ENCODE results near the gene LUC7L3.

LUC7L3 gene

GRCh38 chr17:50719144-50719923, at the start of gene LUC7L3:
Gene LUC7L3 (plus strand): TSS chr17:50719603. CDS start chr17:50719733, 130 bp downstream.
- peak within 1 kb of the TSS; percentile 94 for H3K4me3 ChIP-seq (ENCODE audit: low read length)
- DNase-seq (ENCODE audit: low read depth), result peak; percentile 97
- TF ChIP-seq, protein P1, sequence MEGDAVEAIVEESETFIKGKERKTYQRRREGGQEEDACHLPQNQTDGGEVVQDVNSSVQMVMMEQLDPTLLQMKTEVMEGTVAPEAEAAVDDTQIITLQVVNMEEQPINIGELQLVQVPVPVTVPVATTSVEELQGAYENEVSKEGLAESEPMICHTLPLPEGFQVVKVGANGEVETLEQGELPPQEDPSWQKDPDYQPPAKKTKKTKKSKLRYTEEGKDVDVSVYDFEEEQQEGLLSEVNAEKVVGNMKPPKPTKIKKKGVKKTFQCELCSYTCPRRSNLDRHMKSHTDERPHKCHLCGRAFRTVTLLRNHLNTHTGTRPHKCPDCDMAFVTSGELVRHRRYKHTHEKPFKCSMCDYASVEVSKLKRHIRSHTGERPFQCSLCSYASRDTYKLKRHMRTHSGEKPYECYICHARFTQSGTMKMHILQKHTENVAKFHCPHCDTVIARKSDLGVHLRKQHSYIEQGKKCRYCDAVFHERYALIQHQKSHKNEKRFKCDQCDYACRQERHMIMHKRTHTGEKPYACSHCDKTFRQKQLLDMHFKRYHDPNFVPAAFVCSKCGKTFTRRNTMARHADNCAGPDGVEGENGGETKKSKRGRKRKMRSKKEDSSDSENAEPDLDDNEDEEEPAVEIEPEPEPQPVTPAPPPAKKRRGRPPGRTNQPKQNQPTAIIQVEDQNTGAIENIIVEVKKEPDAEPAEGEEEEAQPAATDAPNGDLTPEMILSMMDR (IDR thresholded peaks at IDR 0.05; ENCODE audit: insufficient read depth, low read depth, low read length, missing control alignments), result no peak

DNA sequence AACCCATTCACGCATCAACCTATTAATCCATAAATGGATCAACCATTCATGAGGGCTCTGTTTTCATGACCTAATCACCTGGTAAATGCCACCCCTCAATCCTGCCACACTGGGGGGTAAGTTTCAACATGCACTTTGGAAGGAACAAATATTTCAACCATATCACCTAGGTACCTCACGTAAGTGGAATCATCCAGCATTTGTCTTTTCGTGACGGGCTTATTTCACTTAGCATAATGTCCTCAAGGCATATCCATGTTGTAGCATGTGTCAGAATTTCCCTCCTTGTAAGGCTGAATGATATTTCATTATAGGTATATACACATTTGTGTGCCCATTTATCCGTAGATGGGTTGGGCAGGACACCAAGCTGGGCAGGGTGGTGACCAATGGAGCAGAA, 47.3 kb upstream of the LUC7L3 start:
- TF ChIP-seq, protein P1 (IDR thresholded peaks at IDR 0.05; ENCODE audit: insufficient read depth, low read depth, low read length, missing control alignments), result no peak
- DNase-seq (ENCODE audit: low read depth), result no peak

GRCh38 chr17:50672831-50673551, 46.4 kb upstream of the LUC7L3 start:
- H3K4me3 ChIP-seq (ENCODE audit: low read length), result no peak overlapping the region
- TF ChIP-seq, protein P1 (IDR thresholded peaks at IDR 0.05; ENCODE audit: insufficient read depth, low read depth, low read length, missing control alignments), result no peak
- peak; percentile 66 for DNase-seq (ENCODE audit: low read depth)

More for the DNA sequence above, 47.3 kb upstream of the LUC7L3 start:
- no peak overlapping the region for H3K4me3 ChIP-seq (ENCODE audit: low read length)

DNA sequence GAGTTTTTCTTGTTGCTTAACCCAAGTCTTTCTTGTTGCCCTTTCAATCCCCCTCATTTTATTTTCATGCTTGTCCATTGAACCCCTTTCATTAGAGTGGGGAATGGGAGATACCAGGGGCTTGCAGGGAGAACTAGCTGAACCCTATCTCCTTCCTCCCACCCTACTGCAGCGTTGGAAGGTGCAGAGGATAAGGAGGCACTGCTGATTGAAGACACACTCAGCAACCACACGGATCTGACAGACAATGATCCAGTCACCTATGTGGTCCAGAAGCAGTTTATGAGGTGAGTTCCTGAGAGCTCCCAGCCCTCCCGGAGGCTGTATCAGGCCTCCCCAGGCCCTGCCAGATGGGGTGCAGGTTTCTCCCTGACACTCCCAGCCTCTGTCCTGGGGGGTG, 44.2 kb upstream of the LUC7L3 start:
- H3K4me3 ChIP-seq (ENCODE audit: low read length), result no peak overlapping the region
- TF ChIP-seq, protein P1 (IDR thresholded peaks at IDR 0.05; ENCODE audit: insufficient read depth, low read depth, low read length, missing control alignments), result no peak
- no peak for DNase-seq (ENCODE audit: low read depth)

- DNase-seq (ENCODE audit: low read depth), result no peak
- no peak overlapping the region for H3K4me3 ChIP-seq (ENCODE audit: low read length)
- TF ChIP-seq, protein P1 (IDR thresholded peaks at IDR 0.05; ENCODE audit: insufficient read depth, low read depth, low read length, missing control alignments), result no peak
These were observed 43.8 kb upstream of the LUC7L3 start for GRCh38 chr17:50675627-50676026.

DNA sequence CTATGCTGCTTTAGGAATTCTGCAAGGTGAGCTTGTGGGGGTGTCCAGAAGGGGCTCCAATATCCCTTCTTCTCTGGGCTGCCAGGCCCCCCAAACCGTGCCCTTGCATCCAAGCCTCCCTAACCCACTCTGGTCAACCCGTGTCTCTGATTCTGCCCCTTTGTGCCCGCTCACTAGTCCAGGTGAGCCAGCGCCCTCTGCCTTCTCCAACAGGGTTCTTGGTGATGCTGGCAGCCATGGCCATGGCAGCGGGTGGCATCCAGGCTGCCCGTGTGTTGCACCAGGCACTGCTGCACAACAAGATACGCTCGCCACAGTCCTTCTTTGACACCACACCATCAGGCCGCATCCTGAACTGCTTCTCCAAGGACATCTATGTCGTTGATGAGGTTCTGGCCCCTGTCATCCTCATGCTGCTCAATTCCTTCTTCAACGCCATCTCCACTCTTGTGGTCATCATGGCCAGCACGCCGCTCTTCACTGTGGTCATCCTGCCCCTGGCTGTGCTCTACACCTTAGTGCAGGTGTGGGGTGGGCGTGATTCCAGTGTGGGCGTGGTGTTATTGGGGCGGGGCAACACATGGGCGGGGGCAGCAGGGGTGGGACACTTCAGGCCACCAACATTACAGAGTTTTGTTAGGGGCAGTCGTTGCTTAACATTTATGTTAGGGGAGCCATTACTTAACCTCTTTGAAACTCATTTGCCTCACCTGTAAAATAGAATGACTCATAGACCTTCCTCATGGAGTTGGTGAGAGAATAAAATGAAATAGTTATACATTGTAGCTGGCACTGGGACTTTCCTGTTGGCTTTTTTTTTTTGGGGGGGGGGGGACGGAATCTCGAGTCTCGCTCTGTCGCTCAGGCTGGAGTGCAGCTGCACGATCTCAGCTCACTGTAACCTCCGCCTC, 43.1 kb upstream of the LUC7L3 start:
- TF ChIP-seq, protein P1 (IDR thresholded peaks at IDR 0.05; ENCODE audit: insufficient read depth, low read depth, low read length, missing control alignments), result no peak
- peak; percentile 56 for DNase-seq (ENCODE audit: low read depth)
- no peak overlapping the region for H3K4me3 ChIP-seq (ENCODE audit: low read length)

Measured in epithelial cell of esophagus (primary cell).